IMR-90 (cell line): ENCODE results near the gene HIVEP1.

Experiments
- TF ChIP-seq, protein P1 (sequence below): conservative IDR thresholded peaks from 2 replicates; pipeline ENCODE4 v1.5.1; 2012; ENCODE audit warnings: mild to moderate bottlenecking, low read depth, low read length, improper control_type of control experiment
- TF ChIP-seq, protein P2 (sequence below): fragments of 150-350 bp; IDR thresholded peaks from 2 replicates; pipeline ENCODE4 v1.6.1; 2016; ENCODE audit warnings: low read depth, mild to moderate bottlenecking, low read length, moderate library complexity, borderline replicate concordance

DNA sequence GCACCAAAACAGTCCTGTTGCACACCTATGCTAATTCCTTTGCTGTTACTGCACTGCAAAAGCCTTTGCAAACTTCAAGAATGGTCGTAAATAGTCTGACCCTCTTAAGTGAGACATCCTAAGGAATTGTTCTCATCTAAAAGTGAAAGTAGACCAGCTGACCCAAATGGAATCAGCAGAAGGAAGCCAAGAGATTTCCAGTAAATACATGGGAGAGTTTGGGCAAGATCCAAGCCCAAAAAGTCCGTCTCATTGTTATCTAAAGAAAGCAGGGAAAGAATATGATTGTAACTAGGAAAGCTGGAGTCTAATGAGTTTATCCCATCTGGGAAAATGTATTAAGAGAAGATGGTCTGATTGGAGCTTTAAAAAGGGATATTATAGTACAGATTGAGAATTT is 43.0 kb upstream of the HIVEP1 start:
- TF ChIP-seq, protein P1, sequence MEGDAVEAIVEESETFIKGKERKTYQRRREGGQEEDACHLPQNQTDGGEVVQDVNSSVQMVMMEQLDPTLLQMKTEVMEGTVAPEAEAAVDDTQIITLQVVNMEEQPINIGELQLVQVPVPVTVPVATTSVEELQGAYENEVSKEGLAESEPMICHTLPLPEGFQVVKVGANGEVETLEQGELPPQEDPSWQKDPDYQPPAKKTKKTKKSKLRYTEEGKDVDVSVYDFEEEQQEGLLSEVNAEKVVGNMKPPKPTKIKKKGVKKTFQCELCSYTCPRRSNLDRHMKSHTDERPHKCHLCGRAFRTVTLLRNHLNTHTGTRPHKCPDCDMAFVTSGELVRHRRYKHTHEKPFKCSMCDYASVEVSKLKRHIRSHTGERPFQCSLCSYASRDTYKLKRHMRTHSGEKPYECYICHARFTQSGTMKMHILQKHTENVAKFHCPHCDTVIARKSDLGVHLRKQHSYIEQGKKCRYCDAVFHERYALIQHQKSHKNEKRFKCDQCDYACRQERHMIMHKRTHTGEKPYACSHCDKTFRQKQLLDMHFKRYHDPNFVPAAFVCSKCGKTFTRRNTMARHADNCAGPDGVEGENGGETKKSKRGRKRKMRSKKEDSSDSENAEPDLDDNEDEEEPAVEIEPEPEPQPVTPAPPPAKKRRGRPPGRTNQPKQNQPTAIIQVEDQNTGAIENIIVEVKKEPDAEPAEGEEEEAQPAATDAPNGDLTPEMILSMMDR = no peak
- TF ChIP-seq, protein P2, sequence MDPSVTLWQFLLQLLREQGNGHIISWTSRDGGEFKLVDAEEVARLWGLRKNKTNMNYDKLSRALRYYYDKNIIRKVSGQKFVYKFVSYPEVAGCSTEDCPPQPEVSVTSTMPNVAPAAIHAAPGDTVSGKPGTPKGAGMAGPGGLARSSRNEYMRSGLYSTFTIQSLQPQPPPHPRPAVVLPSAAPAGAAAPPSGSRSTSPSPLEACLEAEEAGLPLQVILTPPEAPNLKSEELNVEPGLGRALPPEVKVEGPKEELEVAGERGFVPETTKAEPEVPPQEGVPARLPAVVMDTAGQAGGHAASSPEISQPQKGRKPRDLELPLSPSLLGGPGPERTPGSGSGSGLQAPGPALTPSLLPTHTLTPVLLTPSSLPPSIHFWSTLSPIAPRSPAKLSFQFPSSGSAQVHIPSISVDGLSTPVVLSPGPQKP = no peak
